Measurements from ENCODE around the gene RPS28. TPM values are rescaled to one million over a fixed set of nuclear protein-coding genes. Genes with fewer than 3 reads are reported as not detected.

RPS28 gene
- total RNA-seq, 2 experiments from 2014 or later: 2,068 to 2,091 TPM

- H3K4me1 Mint-ChIP-seq (ENCODE audit: low read depth): peaks cover 33% of the 10 kb centered on the region
- H3K4me3 Mint-ChIP-seq: peak overlapping the region; percentile 8
- ChIA-PET CTCF (interaction anchor here (0.7 to 2.1 kb wide), 3 partner anchors 12 to 64 kb away, joined by 3 to 9 read pairs (median 7); no protein-coding TSS in a partner anchor), POLR2A (interaction anchor here (1.2 kb wide), 1 partner anchor 10 kb away, joined by 4 read pairs; no protein-coding TSS in a partner anchor)
- H3K27ac Mint-ChIP-seq: no peak overlapping the region
- H3K9me3 Mint-ChIP-seq: no peaks in the 10 kb centered on the region
- intact Hi-C loops (cut with micrococcal nuclease): no loop called here
- no peak for DNase-seq
- no peaks in the 10 kb centered on the region for H3K27me3 Mint-ChIP-seq
- peaks cover 31% of the 10 kb centered on the region for H3K36me3 Mint-ChIP-seq
Measured at GRCh38 chr19:8323781-8324185, 2.5 kb downstream of the RPS28 start.

- ChIA-PET CTCF (interaction anchor here (0.7 to 2.1 kb wide), 4 partner anchors 10 to 64 kb away, joined by 3 to 9 read pairs (median 6); no protein-coding TSS in a partner anchor), POLR2A (interaction anchor here (1.2 kb wide), 1 partner anchor 9 kb away, joined by 4 read pairs; no protein-coding TSS in a partner anchor)
- H3K4me1 Mint-ChIP-seq (ENCODE audit: low read depth): peaks cover 28% of the 10 kb centered on the region
- peak overlapping the region; percentile 8 for H3K4me3 Mint-ChIP-seq
- intact Hi-C loops (cut with micrococcal nuclease): no loop called here
- no peak for DNase-seq
- no peaks in the 10 kb centered on the region for H3K27me3 Mint-ChIP-seq
- no peaks in the 10 kb centered on the region for H3K9me3 Mint-ChIP-seq
- H3K36me3 Mint-ChIP-seq: peaks cover 31% of the 10 kb centered on the region
- no peak overlapping the region for H3K27ac Mint-ChIP-seq
Measured at GRCh38 chr19:8324186-8325050, 3.1 kb downstream of the RPS28 start.

- Mint-ChIP-seq H3K36me3 (peaks cover 31% of the 10 kb centered on the region), H3K4me3 (no peak overlapping the region), H3K4me1 (ENCODE audit: low read depth) (peaks cover 20% of the 10 kb centered on the region), H3K27ac (no peak overlapping the region), H3K27me3 (no peaks in the 10 kb centered on the region), H3K9me3 (no peaks in the 10 kb centered on the region)
- ChIA-PET POLR2A (no interaction called here), CTCF (interaction anchor here (1.4 kb wide), 1 partner anchor 9 kb away, joined by 5 read pairs; no protein-coding TSS in a partner anchor)
- no peak for DNase-seq
- intact Hi-C loops (cut with micrococcal nuclease): no loop called here
Measured at GRCh38 chr19:8325454-8325853, 4.2 kb downstream of the RPS28 start.

- peaks cover 6% of the 10 kb centered on the region for H3K27me3 Mint-ChIP-seq
- ChIA-PET CTCF (no interaction called here), POLR2A (no interaction called here)
- no peak for DNase-seq
- no peaks in the 10 kb centered on the region for H3K36me3 Mint-ChIP-seq
- H3K9me3 Mint-ChIP-seq: no peaks in the 10 kb centered on the region
- H3K27ac Mint-ChIP-seq: no peak overlapping the region
- intact Hi-C loops (cut with micrococcal nuclease): no loop called here
- no peak overlapping the region for H3K4me3 Mint-ChIP-seq
- peaks cover 1% of the 10 kb centered on the region for H3K4me1 Mint-ChIP-seq (ENCODE audit: low read depth)
Measured at GRCh38 chr19:8329996-8330395, 8.7 kb downstream of the RPS28 start.

- H3K27ac Mint-ChIP-seq: no peak overlapping the region
- H3K36me3 Mint-ChIP-seq: no peaks in the 10 kb centered on the region
- peaks cover 12% of the 10 kb centered on the region for H3K27me3 Mint-ChIP-seq
- peaks cover 5% of the 10 kb centered on the region for H3K4me1 Mint-ChIP-seq (ENCODE audit: low read depth)
- ChIA-PET CTCF (no interaction called here), POLR2A (no interaction called here)
- H3K9me3 Mint-ChIP-seq: no peaks in the 10 kb centered on the region
- DNase-seq: no peak
- H3K4me3 Mint-ChIP-seq: no peak overlapping the region
- intact Hi-C loops (cut with micrococcal nuclease): no loop called here
Measured at GRCh38 chr19:8331263-8331845, 10.1 kb downstream of the RPS28 start.

GRCh38 chr19:8332976-8333766, 11.9 kb downstream of the RPS28 start:
- ChIA-PET CTCF (interaction anchor here (1.8 to 2.2 kb wide), 2 partner anchors 8 to 65 kb away, joined by 5 to 8 read pairs; no protein-coding TSS in a partner anchor), POLR2A (interaction anchor here (1.5 kb wide), 1 partner anchor 9 kb away, joined by 4 read pairs; no protein-coding TSS in a partner anchor)
- Mint-ChIP-seq H3K27me3 (peaks cover 20% of the 10 kb centered on the region), H3K9me3 (no peaks in the 10 kb centered on the region), H3K36me3 (no peaks in the 10 kb centered on the region), H3K4me1 (ENCODE audit: low read depth) (peaks cover 5% of the 10 kb centered on the region), H3K4me3 (no peak overlapping the region), H3K27ac (no peak overlapping the region)
- intact Hi-C loops (cut with micrococcal nuclease): no loop called here
- DNase-seq: no peak

GRCh38 chr19:8333767-8334457, 12.6 kb downstream of the RPS28 start:
- no peak overlapping the region for H3K27ac Mint-ChIP-seq
- intact Hi-C loops (cut with micrococcal nuclease): no loop called here
- CTCF ChIA-PET: interaction anchor here (0.7 to 3.1 kb wide), 7 partner anchors 9 to 364 kb away, joined by 3 to 21 read pairs (median 5); partner anchors contain the start of genes HNRNPM, MARCHF2 and ZNF414
- peaks cover 22% of the 10 kb centered on the region for H3K27me3 Mint-ChIP-seq
- H3K36me3 Mint-ChIP-seq: no peaks in the 10 kb centered on the region
- no peaks in the 10 kb centered on the region for H3K9me3 Mint-ChIP-seq
- no peak for DNase-seq
- POLR2A ChIA-PET: interaction anchor here (0.7 to 1.5 kb wide), 3 partner anchors 9 to 13 kb away, joined by 3 to 4 read pairs (median 3); partner anchors contain the start of genes KANK3, NDUFA7 and RPS28
- peaks cover 5% of the 10 kb centered on the region for H3K4me1 Mint-ChIP-seq (ENCODE audit: low read depth)
- H3K4me3 Mint-ChIP-seq: no peak overlapping the region

GRCh38 chr19:8334458-8335342, 13.4 kb downstream of the RPS28 start:
- Mint-ChIP-seq H3K4me3 (no peak overlapping the region), H3K27me3 (peaks cover 22% of the 10 kb centered on the region), H3K27ac (no peak overlapping the region), H3K36me3 (no peaks in the 10 kb centered on the region), H3K4me1 (ENCODE audit: low read depth) (peaks cover 5% of the 10 kb centered on the region), H3K9me3 (no peaks in the 10 kb centered on the region)
- CTCF ChIA-PET: interaction anchor here (0.7 to 3.1 kb wide), 16 partner anchors 9 to 364 kb away, joined by 3 to 21 read pairs (median 4); partner anchors contain the start of genes HNRNPM, MARCHF2, NDUFA7 and RPS28
- intact Hi-C loops (cut with micrococcal nuclease): no loop called here
- POLR2A ChIA-PET: interaction anchor here (0.7 to 1.5 kb wide), 5 partner anchors 8 to 27 kb away, joined by 3 to 4 read pairs (median 3); partner anchors contain the start of genes KANK3, NDUFA7 and RPS28
- DNase-seq: peak; percentile 55

- Mint-ChIP-seq H3K4me1 (ENCODE audit: low read depth) (peaks cover 6% of the 10 kb centered on the region), H3K4me3 (peak overlapping the region; percentile 52), H3K9me3 (no peaks in the 10 kb centered on the region), H3K27me3 (peaks cover 22% of the 10 kb centered on the region), H3K36me3 (no peaks in the 10 kb centered on the region), H3K27ac (no peak overlapping the region)
- ChIA-PET CTCF (interaction anchor here (0.9 to 3.1 kb wide), 16 partner anchors 9 to 246 kb away, joined by 3 to 21 read pairs (median 5); partner anchors contain the start of genes HNRNPM, NDUFA7, RPS28 and ZNF414), POLR2A (interaction anchor here (0.7 to 1.0 kb wide), 2 partner anchors 12 to 28 kb away, joined by 3 read pairs; no protein-coding TSS in a partner anchor)
- intact Hi-C loops (cut with micrococcal nuclease): no loop called here
- DNase-seq: peak; percentile 55
Measured at GRCh38 chr19:8335343-8336071, 14.2 kb downstream of the RPS28 start.

- ChIA-PET CTCF (interaction anchor here (0.9 to 3.1 kb wide), 10 partner anchors 8 to 147 kb away, joined by 3 to 21 read pairs (median 4); partner anchors contain the start of gene HNRNPM), POLR2A (no interaction called here)
- Mint-ChIP-seq H3K27me3 (peaks cover 22% of the 10 kb centered on the region), H3K4me1 (ENCODE audit: low read depth) (peaks cover 8% of the 10 kb centered on the region), H3K9me3 (no peaks in the 10 kb centered on the region), H3K4me3 (peak overlapping the region; percentile 52), H3K36me3 (no peaks in the 10 kb centered on the region), H3K27ac (no peak overlapping the region)
- no peak for DNase-seq
- intact Hi-C loops (cut with micrococcal nuclease): no loop called here
Measured at GRCh38 chr19:8336072-8336569, 14.8 kb downstream of the RPS28 start.
